ENCODE measurements around the gene GMCL2.

Gene GMCL2

DNA sequence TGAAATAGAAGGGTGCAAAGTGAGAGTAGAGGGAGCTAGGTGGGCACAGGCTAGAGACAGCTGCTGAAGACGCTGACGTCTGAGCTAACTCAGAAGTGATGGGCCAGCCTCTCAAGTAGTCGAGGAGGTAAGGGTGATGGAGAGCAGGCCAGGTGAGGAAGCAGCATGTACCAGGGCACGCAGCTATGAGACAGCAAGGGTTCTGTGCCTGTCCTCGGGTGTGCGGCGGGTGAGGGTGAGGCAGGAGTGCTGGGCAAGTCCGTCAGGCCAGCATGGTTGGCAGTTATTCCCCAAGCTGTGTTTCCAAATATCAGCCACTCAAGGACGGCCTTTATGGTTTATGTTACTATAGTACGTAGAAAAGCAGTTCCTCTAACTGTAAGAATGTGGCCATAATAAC, 50.2 kb downstream of the GMCL2 start:
- no peak for DNase-seq

All from CD4-positive, alpha-beta T cell treated with Interleukin-12 subunit alpha and Interleukin-12 subunit beta, for 1 hour (primary cell).